OCI-LY7 (cell line): ENCODE data around the gene CDHR1. TPM values are rescaled to one million over a fixed set of nuclear protein-coding genes. Genes with fewer than 3 reads are reported as not detected.

Source experiments
- Bru-seq: library from RNA; stranded (reverse); fragments of 400-500 nt; gene quantifications from one replicate; lab custom pipeline; 2021; lab: Mats Ljungman, UMichigan
- BruChase-seq, 2 experiments: library from RNA; stranded (reverse); fragments of 400-500 nt; gene quantifications; one replicate each; lab custom pipeline; 2021; lab: Mats Ljungman, UMichigan
- BruUV-seq: library from RNA; stranded (reverse); fragments of 400-500 nt; replicated peaks from 2 replicates; lab custom pipeline; 2021; lab: Mats Ljungman, UMichigan
- CTCF ChIA-PET: fragments of 300-600 bp; sonication (Branson Sonifier 250); formaldehyde crosslinking; loops from one replicate; lab custom pipeline; 2022; ENCODE audit warnings: antibody characterized with exemption; ENCODE audit not compliant: unreplicated experiment; lab: Charles Lee
- POLR2A ChIA-PET: fragments of 300-600 bp; sonication (Branson Sonifier 250); formaldehyde crosslinking; loops from one replicate; lab custom pipeline; 2022; ENCODE audit warnings: antibody characterized with exemption; lab: Charles Lee
- DNase-seq: peaks from one replicate; pipeline ENCODE4 v3.0.0-alpha.2; 2015; ENCODE audit warnings: low spot score
- H2AFZ ChIP-seq: fragments of 200-600 bp; sonication (generic), shearing (Covaris generic); 2 replicates; pipeline ENCODE4 v1.6.1; 2014; ENCODE audit warnings: mild to moderate bottlenecking, antibody characterized with exemption, low read length, moderate library complexity
- H3K27ac ChIP-seq: fragments of 200-600 bp; sonication (generic); 2 replicates; pipeline ENCODE4 v1.5.1; 2014; ENCODE audit warnings: mixed run types, low read depth, mild to moderate bottlenecking, moderate library complexity, low read length, inconsistent platforms; ENCODE audit not compliant: poor library complexity, severe bottlenecking
- H3K36me3 ChIP-seq: fragments of 200-600 bp; sonication (generic); 2 replicates; pipeline ENCODE4 v1.6.1; 2014; ENCODE audit warnings: mild to moderate bottlenecking, antibody characterized with exemption, low read length, moderate library complexity, mixed read lengths; ENCODE audit not compliant: insufficient read depth
- H3K4me1 ChIP-seq: fragments of 200-600 bp; sonication (generic); 2 replicates; pipeline ENCODE4 v1.5.1; 2014; ENCODE audit warnings: mild to moderate bottlenecking, low read length; ENCODE audit not compliant: insufficient read depth, poor library complexity, severe bottlenecking
- H3K4me2 ChIP-seq: fragments of 200-600 bp; sonication (generic); 2 replicates; pipeline ENCODE4 v1.6.1; 2014; ENCODE audit warnings: mild to moderate bottlenecking, low read length
- H3K4me3 ChIP-seq: fragments of 200-600 bp; sonication (generic); 2 replicates; pipeline ENCODE4 v1.5.1; 2014; ENCODE audit warnings: mild to moderate bottlenecking, low read depth, low read length; ENCODE audit not compliant: poor library complexity, severe bottlenecking
- H3K79me2 ChIP-seq: fragments of 200-600 bp; sonication (generic); 2 replicates; pipeline ENCODE4 v1.6.1; 2016; ENCODE audit warnings: low read depth, mild to moderate bottlenecking, low read length, moderate library complexity, mixed read lengths; ENCODE audit not compliant: insufficient read depth
- H3K9me2 ChIP-seq: fragments of 200-600 bp; sonication (generic); 2 replicates; pipeline ENCODE4 v1.6.1; 2016; ENCODE audit warnings: mild to moderate bottlenecking, low read length, mixed read lengths; ENCODE audit not compliant: insufficient read depth
- H3K9me3 ChIP-seq: fragments of 200-600 bp; sonication (generic); 2 replicates; pipeline ENCODE4 v1.6.1; 2014; ENCODE audit warnings: mild to moderate bottlenecking, mixed run types, low read length, mixed read lengths
- H4K20me1 ChIP-seq: fragments of 200-600 bp; sonication (generic); 2 replicates; pipeline ENCODE4 v1.6.1; 2014; ENCODE audit warnings: mild to moderate bottlenecking, antibody characterized with exemption, low read length, moderate library complexity, mixed read lengths; ENCODE audit not compliant: insufficient read depth
- EZH2phosphoT487 ChIP-seq: fragments of 200-600 bp; sonication (generic); IDR thresholded peaks from 2 replicates; pipeline ENCODE4 v1.6.1; 2018; ENCODE audit warnings: low read depth, borderline replicate concordance, mild to moderate bottlenecking, mixed run types, antibody characterized with exemption, low read length, moderate library complexity, mixed read lengths
- intact Hi-C: fragments of 100-400 bp; cut with micrococcal nuclease; formaldehyde crosslinking; loops from one replicate; pipeline ENCODE4 v1.10.0; 2022; ENCODE audit not compliant: unreplicated experiment
- long read RNA-seq: library from polyadenylated mRNA; stranded (forward); transcript quantifications from one replicate; pipeline ENCODE4 v2.0.0, GENCODE V29; 2022
- total RNA-seq, 2 experiments: library from RNA; depleted of rRNA in 1 of 2; stranded (reverse); fragments of >200 nt in 1 of 2; shearing (Covaris generic) in 1 of 2; gene quantifications; 2 replicates each; pipeline ENCODE4 v1.2.3, GENCODE V29; 2014 to 2022
- TF ChIP-seq, protein P1 (sequence below): fragments of 200-600 bp; sonication (generic); conservative IDR thresholded peaks from 2 replicates; pipeline ENCODE4 v1.5.1; 2014; ENCODE audit warnings: mild to moderate bottlenecking, antibody characterized with exemption, low read length, moderate library complexity, mixed read lengths

CDHR1 gene
- total RNA-seq (2014; rRNA removed; shearing (Covaris generic)) (not detected in 2 replicates), total RNA-seq (2022) (not detected in 2 replicates), Bru-seq, nascent RNA (not detected), BruChase-seq, experiment 1, labeled RNA remaining after a 6-hour chase (not detected), BruChase-seq, experiment 2, labeled RNA remaining after a 2-hour chase (not detected)
- long read RNA-seq, result 0 reads

DNA sequence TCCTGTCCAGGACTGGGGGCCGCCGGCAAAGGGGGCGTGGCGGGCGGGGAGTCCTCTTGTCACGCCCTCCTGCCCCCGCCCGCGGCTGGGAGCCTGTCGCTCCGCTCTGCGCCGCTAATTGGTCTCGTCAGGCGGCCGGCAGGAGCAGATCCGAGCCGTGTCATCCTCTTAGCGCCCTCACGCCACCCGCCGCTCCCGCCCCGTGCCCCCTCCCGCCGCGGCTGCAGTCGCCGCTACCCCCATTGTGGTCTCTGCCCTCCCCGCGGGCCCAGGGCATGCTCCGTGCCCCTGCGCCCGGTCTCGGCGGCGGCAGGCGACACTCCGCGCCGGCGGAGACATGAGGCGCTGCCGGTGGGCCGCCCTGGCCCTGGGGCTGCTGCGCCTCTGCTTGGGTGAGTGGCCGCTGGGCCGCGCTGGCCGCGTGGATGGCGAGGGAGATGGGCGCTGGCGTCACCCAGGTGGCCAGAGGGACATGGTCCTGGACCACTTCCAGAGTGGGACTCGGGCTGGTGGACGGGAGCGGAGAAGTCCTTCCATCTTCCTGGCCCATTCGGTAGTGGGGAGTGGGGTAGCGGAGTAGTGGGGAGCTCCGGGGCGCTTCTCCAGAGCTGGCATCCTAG is at the start of gene CDHR1:
Gene CDHR1 (plus strand): TSS at position 114 of the 620 bp plus-strand sequence. CDS start 224 bp downstream, at position 338.
- no TSS peak for BruUV-seq
- no peak within 1 kb of the TSS; the same call in 1 of the 2 replicates for H3K4me2 ChIP-seq
- POLR2A ChIA-PET, result interaction anchor here (0.9 kb wide), 1 partner anchor 20 kb away, joined by 5 read pairs; no protein-coding TSS in a partner anchor
- H3K4me3 ChIP-seq, result no peak within 1 kb of the TSS
- no peak within 1 kb of the TSS for H3K27ac ChIP-seq
- no peak for TF ChIP-seq EZH2phosphoT487
- TF ChIP-seq, protein P1, sequence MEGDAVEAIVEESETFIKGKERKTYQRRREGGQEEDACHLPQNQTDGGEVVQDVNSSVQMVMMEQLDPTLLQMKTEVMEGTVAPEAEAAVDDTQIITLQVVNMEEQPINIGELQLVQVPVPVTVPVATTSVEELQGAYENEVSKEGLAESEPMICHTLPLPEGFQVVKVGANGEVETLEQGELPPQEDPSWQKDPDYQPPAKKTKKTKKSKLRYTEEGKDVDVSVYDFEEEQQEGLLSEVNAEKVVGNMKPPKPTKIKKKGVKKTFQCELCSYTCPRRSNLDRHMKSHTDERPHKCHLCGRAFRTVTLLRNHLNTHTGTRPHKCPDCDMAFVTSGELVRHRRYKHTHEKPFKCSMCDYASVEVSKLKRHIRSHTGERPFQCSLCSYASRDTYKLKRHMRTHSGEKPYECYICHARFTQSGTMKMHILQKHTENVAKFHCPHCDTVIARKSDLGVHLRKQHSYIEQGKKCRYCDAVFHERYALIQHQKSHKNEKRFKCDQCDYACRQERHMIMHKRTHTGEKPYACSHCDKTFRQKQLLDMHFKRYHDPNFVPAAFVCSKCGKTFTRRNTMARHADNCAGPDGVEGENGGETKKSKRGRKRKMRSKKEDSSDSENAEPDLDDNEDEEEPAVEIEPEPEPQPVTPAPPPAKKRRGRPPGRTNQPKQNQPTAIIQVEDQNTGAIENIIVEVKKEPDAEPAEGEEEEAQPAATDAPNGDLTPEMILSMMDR, result no peak
- H3K4me1 ChIP-seq, result no peaks in the 10 kb centered on the region
- no peak for DNase-seq
- CTCF ChIA-PET, result no interaction called here
- no peaks in the 10 kb centered on the region for H3K79me2 ChIP-seq
- H4K20me1 ChIP-seq, result no peaks in the 10 kb centered on the region
- H3K36me3 ChIP-seq, result no peaks in the 10 kb centered on the region
- no peaks in the 10 kb centered on the region for H3K9me3 ChIP-seq
- no peaks in the 10 kb centered on the region for H3K9me2 ChIP-seq
- intact Hi-C loops, result no loop called here
- H2AFZ ChIP-seq, result no peak within 1 kb of the TSS

DNA sequence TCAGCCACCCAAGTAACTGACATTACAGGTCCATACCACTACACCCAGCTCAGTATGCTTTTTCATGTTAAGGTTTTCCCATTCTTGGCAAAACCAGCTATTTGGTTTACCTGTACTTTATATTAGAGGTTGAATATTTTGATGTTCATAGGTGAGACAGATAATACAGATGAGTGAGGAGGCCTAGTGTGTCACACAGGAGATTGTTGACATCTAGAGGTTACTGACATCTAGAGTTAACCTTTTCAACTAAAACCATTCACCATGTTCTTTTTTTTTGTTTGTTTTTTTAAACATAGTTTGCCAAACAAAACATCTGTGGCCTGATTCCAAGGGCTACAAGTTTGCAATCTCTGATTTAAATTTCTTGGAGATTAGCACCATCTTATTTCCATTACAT is 47.0 kb upstream of the CDHR1 start:
- TF ChIP-seq EZH2phosphoT487, result no peak
- TF ChIP-seq, protein P1, result no peak
- intact Hi-C loops, result no loop called here
- Histone ChIP-seq H3K4me3 (no peak overlapping the region), H3K79me2 (peaks cover 3% of the 10 kb centered on the region; the same call in 1 of the 2 replicates), H3K27ac (no peak overlapping the region), H3K9me2 (no peaks in the 10 kb centered on the region), H3K4me2 (no peak overlapping the region), H4K20me1 (0 out of 2 replicates have a peak, but pooled peaks cover 5% of the 10 kb centered on the region), H2AFZ (no peak overlapping the region), H3K9me3 (no peaks in the 10 kb centered on the region), H3K4me1 (no peaks in the 10 kb centered on the region), H3K36me3 (peaks cover 97% of the 10 kb centered on the region)
- ChIA-PET CTCF (interaction anchor here (1.4 to 1.5 kb wide), 2 partner anchors 9 to 58 kb away, joined by 3 to 6 read pairs; no protein-coding TSS in a partner anchor), POLR2A (interaction anchor here (0.6 to 1.1 kb wide), 2 partner anchors 10 to 171 kb away, joined by 3 to 4 read pairs; no protein-coding TSS in a partner anchor)
- DNase-seq, result no peak
- BruUV-seq, result no TSS peak
